GM06990 (cell line): ENCODE measurements around the gene MICALL1.
A peak's percentile ranks its signal among the peaks of the same experiment; 100 is the strongest.
"Not testable (repeated sequence)": the region's sequence is repeated elsewhere in the genome, so short reads cannot be mapped to it uniquely, and the experiment has no call there.

Source experiments
- DNase-seq: peaks from one replicate; pipeline ENCODE4 v3.0.0-alpha.2; 2011; ENCODE audit not compliant: insufficient read length; ENCODE audit errors: extremely low read depth
- H3K27me3 ChIP-seq: replicated peaks from 2 replicates; pipeline ENCODE4 v1.6.0; 2011; ENCODE audit warnings: low read length; ENCODE audit not compliant: control insufficient read depth, insufficient read depth
- H3K36me3 ChIP-seq: 2 replicates; pipeline ENCODE4 v1.5.1; 2011; ENCODE audit warnings: low read length; ENCODE audit not compliant: control insufficient read depth, insufficient read depth
- H3K4me3 ChIP-seq: replicated peaks from 2 replicates; pipeline ENCODE4 v1.5.1; 2011; ENCODE audit warnings: low read depth, mild to moderate bottlenecking, control low read depth, low read length
- TF ChIP-seq, protein P1 (sequence below): IDR thresholded peaks from 2 replicates; pipeline ENCODE4 v1.5.1; 2011; ENCODE audit warnings: low read length, control low read depth, mild to moderate bottlenecking, inconsistent platforms; ENCODE audit not compliant: insufficient read depth, poor library complexity, severe bottlenecking

MICALL1 gene

DNA sequence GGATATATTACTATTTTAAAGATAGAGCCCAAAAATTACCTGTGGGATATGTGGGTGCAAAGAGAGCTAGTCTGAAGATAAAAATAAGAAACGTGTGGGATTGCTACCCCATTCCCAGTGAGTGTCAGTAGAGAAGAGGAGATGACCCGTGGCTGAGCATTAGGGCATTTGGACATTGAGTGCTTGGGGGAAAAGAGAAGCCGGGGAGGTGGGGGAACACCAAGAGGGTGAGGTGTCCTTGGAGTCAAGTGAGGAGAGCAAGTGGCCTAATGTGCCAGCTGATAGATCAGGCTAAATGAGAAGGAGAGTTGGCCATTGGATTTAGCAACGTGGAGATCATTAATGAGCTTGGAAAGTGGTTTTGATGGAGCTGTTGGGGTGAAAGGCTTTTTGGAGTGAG, 48.6 kb downstream of the MICALL1 start:
- DNase-seq: no peak
- Histone ChIP-seq H3K36me3 (peaks cover 10% of the 10 kb centered on the region), H3K27me3 (no peaks in the 10 kb centered on the region), H3K4me3 (peak overlapping the region; percentile 93)
- TF ChIP-seq, protein P1, sequence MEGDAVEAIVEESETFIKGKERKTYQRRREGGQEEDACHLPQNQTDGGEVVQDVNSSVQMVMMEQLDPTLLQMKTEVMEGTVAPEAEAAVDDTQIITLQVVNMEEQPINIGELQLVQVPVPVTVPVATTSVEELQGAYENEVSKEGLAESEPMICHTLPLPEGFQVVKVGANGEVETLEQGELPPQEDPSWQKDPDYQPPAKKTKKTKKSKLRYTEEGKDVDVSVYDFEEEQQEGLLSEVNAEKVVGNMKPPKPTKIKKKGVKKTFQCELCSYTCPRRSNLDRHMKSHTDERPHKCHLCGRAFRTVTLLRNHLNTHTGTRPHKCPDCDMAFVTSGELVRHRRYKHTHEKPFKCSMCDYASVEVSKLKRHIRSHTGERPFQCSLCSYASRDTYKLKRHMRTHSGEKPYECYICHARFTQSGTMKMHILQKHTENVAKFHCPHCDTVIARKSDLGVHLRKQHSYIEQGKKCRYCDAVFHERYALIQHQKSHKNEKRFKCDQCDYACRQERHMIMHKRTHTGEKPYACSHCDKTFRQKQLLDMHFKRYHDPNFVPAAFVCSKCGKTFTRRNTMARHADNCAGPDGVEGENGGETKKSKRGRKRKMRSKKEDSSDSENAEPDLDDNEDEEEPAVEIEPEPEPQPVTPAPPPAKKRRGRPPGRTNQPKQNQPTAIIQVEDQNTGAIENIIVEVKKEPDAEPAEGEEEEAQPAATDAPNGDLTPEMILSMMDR: no peak

DNA sequence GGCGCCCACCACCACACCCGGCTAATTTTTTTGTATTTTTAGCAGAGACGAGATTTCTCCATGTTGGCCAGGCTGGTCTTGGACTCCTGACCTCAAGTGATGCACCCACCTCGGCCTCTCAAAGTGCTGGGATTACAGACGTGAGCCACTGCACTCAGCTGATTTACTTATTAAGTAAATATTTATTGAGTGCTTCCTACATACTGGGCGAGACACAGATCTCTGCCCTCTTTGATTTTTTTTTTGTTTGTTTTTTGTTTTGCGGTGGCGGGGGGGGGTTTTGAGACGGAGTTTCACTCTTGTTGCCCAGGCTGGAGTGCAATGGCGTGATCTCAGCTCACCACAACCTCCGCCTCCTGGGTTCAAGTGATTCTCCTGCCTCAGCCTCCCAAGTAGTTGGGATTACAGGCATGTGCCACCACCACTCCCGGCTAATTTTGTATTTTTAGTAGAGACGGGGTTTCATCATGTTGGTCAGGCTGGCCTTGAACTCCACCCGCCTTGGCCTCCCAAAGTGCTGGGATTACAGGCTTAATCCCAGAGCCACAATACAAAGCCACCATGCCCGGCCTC, 49.8 kb downstream of the MICALL1 start:
- not testable (repeated sequence) for DNase-seq, H3K27me3 ChIP-seq, H3K4me3 ChIP-seq
- H3K36me3 ChIP-seq: peaks cover 12% of the 10 kb centered on the region

DNA sequence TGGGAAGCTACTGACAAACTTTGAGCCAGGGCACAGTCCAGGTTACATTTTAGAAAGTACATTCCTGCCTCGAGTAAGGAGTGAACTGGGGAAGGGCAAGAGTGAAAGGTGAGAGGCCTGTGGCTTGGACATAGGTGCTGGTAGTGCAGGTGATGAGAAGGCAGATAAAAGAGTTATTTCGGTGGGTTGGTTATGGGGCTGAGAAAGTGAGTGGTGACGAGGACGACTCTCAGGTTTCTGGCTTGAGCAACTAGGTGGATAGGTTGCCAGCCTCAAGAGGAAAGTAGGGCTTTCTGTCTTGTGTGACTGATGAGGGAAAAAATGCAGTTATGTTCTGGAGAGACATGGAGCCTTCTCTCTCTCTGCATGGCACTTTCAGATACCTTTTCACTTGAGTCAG, 51.1 kb downstream of the MICALL1 start:
- no peaks in the 10 kb centered on the region for H3K27me3 ChIP-seq
- peaks cover 18% of the 10 kb centered on the region for H3K36me3 ChIP-seq
- TF ChIP-seq, protein P1: no peak
- DNase-seq: no peak
- H3K4me3 ChIP-seq: no peak overlapping the region

DNA sequence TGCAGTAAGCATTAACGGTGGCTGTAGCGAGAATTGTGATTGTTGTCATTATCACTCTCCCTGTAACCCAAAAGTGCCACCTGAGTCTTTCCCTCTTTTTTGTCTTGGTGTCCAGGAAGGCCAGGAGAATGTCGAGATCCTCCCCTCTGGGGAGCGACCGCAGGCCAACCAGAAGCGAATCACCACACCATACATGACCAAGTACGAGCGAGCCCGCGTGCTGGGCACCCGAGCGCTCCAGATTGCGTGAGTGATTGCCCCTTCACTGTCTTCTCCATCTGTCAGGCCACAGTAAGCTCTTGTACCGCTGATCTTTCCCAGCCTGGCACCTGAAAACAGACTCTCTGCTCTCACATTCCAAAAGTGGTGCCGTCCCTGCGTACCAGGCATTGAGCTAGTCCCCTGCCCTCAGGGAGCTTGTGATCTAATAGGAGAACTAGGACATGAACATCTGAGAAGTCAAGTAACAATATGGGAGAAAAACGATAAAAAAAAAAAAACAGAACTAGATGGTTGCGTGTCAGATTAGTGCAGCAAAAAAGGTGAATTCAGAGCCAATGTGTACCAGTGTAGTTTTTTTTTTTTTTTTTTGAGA, 53.2 kb downstream of the MICALL1 start:
- Histone ChIP-seq H3K27me3 (no peaks in the 10 kb centered on the region), H3K4me3 (no peak overlapping the region), H3K36me3 (peaks cover 20% of the 10 kb centered on the region)
- DNase-seq: no peak
- TF ChIP-seq, protein P1: no peak

DNA sequence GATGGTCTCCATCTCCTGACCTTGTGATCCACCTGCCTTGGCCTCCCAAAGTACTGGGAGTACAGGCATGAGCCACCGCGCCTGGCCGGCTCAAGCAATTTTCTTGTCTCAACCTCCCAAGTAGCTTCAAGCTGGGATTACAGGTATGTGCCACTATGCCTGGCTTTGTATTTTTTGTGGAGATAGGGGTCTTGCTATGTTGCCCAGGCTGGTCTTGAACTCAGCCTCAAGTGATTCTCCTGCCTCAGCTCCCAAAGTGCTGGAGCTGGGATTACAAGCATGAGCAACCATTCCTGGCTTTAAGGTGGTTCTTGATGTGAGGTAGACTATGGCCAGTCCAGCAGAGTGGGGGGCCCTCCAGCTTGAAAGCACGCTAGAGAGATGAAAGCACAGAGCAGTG, 55.0 kb downstream of the MICALL1 start:
- TF ChIP-seq, protein P1: no peak
- no peak overlapping the region for H3K4me3 ChIP-seq

DNA sequence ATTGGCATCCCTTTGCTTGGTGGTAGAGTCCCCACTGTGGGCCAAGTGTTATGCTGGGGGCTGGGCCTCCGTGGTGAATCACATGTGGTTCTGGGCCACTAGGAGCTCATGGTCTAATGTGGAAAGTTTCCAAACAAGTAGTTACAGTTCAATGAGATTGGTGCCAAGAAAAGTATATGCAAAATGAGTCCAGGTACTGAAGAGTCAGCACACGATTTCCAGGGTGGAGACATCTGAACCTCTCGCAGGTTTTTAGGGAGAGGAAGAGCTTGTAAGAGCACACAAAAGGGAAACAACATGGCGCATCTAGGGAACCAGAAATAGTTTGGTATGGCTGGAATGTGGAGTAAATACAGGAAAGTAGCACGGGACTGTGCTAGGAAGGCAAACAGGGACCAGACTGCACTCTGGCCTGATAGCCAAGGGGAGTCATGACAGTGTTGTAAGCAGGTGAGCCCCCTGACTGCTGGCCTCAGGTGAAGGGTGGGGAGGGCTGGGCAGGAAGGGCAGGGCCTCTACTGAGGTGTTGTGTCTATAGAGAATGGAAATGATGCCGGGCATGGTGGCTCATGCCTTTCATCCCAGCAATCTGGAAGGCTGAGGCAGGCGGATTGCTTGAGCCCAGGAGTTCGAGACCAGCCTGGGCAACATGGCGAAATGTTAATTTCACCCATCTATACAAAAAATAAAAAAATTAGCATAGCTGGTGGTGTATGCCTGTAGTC, 60.0 kb downstream of the MICALL1 start:
- DNase-seq: no peak
- TF ChIP-seq, protein P1: no peak
- Histone ChIP-seq H3K27me3 (no peaks in the 10 kb centered on the region), H3K36me3 (peaks cover 28% of the 10 kb centered on the region), H3K4me3 (no peak overlapping the region)

More for the DNA sequence above, 55.0 kb downstream of the MICALL1 start:
- Histone ChIP-seq H3K36me3 (peaks cover 22% of the 10 kb centered on the region), H3K27me3 (no peaks in the 10 kb centered on the region)
- DNase-seq: no peak
